ENCODE results near the gene BDNF.

Gene BDNF

DNA sequence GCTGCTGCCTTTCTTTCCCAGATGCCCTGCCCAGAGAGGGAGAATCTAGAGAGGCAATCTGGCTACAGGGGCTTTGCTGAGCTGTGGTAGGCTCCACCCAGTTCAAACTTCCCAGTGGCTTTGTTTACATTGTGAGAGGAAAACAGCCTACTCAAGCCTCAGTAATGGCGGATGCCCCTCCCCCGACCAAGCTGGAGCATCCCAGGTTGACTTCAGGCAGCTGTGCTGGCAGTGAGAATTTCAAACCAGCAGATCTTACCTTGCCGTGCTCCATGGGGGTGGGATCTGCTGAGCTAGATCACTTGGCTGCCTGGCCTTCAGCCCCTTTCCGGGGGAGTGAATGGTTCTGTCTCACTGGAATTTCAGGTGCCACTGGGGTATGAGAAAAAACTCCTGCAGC is 12.2 kb downstream of the BDNF start:
- DNase-seq (ENCODE audit: low read depth) = no peak
- TF ChIP-seq, protein P1, sequence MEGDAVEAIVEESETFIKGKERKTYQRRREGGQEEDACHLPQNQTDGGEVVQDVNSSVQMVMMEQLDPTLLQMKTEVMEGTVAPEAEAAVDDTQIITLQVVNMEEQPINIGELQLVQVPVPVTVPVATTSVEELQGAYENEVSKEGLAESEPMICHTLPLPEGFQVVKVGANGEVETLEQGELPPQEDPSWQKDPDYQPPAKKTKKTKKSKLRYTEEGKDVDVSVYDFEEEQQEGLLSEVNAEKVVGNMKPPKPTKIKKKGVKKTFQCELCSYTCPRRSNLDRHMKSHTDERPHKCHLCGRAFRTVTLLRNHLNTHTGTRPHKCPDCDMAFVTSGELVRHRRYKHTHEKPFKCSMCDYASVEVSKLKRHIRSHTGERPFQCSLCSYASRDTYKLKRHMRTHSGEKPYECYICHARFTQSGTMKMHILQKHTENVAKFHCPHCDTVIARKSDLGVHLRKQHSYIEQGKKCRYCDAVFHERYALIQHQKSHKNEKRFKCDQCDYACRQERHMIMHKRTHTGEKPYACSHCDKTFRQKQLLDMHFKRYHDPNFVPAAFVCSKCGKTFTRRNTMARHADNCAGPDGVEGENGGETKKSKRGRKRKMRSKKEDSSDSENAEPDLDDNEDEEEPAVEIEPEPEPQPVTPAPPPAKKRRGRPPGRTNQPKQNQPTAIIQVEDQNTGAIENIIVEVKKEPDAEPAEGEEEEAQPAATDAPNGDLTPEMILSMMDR (IDR thresholded peaks at IDR 0.05; ENCODE audit: control insufficient read depth, insufficient read depth, low read depth, low read length, missing control alignments) = no peak

GRCh38 chr11:27681664-27682063 is 18.6 kb downstream of the BDNF start:
- no peak overlapping the region for H3K4me3 ChIP-seq (ENCODE audit: control insufficient read depth, low read depth, low read length)
- DNase-seq (ENCODE audit: low read depth) = no peak
- TF ChIP-seq, protein P1 (IDR thresholded peaks at IDR 0.05; ENCODE audit: control insufficient read depth, insufficient read depth, low read depth, low read length, missing control alignments) = no peak

More for the DNA sequence above, 12.2 kb downstream of the BDNF start:
- no peak overlapping the region for H3K4me3 ChIP-seq (ENCODE audit: control insufficient read depth, low read depth, low read length)

DNA sequence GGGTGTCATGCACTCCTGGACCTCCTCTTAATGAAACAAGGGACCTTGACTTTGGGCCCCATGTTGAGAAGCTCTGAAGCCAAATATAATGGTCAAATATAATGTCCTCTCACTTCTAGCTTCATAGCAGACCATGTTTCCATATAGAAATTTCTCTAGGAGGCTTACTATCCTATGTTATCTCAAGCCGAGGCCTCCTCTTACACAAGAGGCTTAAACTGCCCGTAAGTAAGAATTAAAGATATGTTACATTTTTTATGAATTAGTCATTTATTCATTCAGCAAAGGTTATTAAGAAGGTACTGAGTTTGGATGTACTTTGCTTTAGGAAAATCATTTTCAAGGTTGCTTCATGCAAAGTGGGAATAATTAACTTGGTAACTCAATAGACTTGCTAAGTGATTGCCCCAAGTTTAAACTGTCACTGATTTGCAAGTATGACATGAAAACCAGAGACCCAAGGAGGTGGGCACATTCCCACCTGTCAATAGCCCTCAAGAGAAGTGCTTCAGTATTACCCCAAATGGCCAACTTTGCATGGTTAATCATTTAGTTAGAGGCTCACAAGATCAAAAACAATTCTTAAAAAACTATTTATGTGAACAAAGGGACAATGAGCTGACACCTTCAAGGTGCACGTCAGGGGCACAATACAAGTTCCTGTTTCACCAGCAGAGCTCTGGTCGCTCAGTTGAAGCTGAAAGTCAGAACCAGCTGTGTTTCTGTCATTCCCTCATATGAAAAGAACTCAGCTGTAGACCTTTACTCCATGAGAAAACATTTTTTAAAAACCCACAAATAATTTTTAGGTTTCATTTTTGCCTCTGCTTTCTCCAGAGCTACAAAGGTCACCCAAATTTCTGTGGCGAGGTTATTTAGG is 20.9 kb downstream of the BDNF start:
- TF ChIP-seq, protein P1 (IDR thresholded peaks at IDR 0.05; ENCODE audit: control insufficient read depth, insufficient read depth, low read depth, low read length, missing control alignments) = no peak
- H3K4me3 ChIP-seq (ENCODE audit: control insufficient read depth, low read depth, low read length) = no peak overlapping the region
- DNase-seq (ENCODE audit: low read depth) = no peak

GRCh38 chr11:27678242-27678641 is 22.0 kb downstream of the BDNF start:
- TF ChIP-seq, protein P1 (IDR thresholded peaks at IDR 0.05; ENCODE audit: control insufficient read depth, insufficient read depth, low read depth, low read length, missing control alignments) = no peak
- H3K4me3 ChIP-seq (ENCODE audit: control insufficient read depth, low read depth, low read length) = no peak overlapping the region
- DNase-seq (ENCODE audit: low read depth) = no peak

- DNase-seq (ENCODE audit: low read depth) = no peak
- no peak overlapping the region for H3K4me3 ChIP-seq (ENCODE audit: control insufficient read depth, low read depth, low read length)
- TF ChIP-seq, protein P1 (IDR thresholded peaks at IDR 0.05; ENCODE audit: control insufficient read depth, insufficient read depth, low read depth, low read length, missing control alignments) = no peak
These were observed 23.1 kb downstream of the BDNF start for GRCh38 chr11:27677108-27677507.

DNA sequence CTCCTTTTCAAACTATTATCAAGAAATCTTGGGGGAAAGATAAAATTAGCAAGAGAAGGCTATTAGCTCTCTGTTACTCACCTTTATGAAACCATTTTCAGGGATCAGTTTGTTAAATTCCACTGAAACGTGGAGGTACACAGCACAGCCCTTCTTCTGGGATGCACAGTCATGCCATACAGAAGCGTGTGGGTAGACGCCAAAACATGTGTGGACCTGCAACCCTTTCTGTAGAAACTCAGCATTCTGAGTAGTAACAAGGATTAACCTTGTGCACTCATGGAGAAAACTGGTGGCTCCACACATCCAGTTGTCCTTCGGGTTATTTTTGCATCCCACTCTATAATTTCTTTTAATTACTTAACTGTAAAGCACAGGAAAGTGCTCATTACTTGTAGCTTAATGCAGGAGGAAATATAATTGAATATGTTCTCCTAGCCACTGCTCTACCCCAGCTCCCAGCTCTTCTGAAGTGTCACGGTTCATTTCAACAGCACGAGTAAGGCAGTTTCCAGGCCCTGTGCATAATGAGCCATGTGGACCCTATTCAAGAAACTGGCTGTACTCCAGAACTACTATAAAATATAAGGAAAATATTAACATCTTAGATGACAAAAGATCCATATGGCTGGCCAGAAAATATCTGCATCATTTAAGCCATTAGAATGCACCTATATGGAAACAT is 26.1 kb downstream of the BDNF start:
- H3K4me3 ChIP-seq (ENCODE audit: control insufficient read depth, low read depth, low read length) = no peak overlapping the region
- DNase-seq (ENCODE audit: low read depth) = no peak
- TF ChIP-seq, protein P1 (IDR thresholded peaks at IDR 0.05; ENCODE audit: control insufficient read depth, insufficient read depth, low read depth, low read length, missing control alignments) = no peak

Measured in AG09309 (cell line).